Left lung (tissue), 10 donors: Measurements from ENCODE around the gene GPX1. TPM values are rescaled to one million over a fixed set of nuclear protein-coding genes. Genes with fewer than 3 reads are reported as not detected.

Experiments
- ATAC-seq: fragments of 200-7000 bp; cut with Tn5 transposase; one replicate; pipeline ENCODE4 v1.9.1; 2020; ENCODE audit warnings: moderate library complexity
- DNase-seq, 4 donors: peaks; one replicate each; pipeline ENCODE4 v3.0.0-alpha.2; 2013 to 2020
- H3K27ac ChIP-seq, 2 donors: fragments of 200-600 bp; sonication (generic) in 1 of 2; one replicate each; pipeline versions ENCODE4 v1.5.0 to v1.8.0; 2020 to 2021
- H3K27me3 ChIP-seq, 2 donors: fragments of 200-600 bp; sonication (generic) in 1 of 2; one replicate each; pipeline versions ENCODE4 v1.5.0 to v1.8.0; 2020 to 2021
- H3K36me3 ChIP-seq, 2 donors: fragments of 200-600 bp; sonication (generic) in 1 of 2; one replicate each; pipeline versions ENCODE4 v1.5.0 to v1.8.0; 2020 to 2021
- H3K4me1 ChIP-seq, 2 donors: fragments of 200-600 bp; one replicate each; pipeline ENCODE4 v1.8.0; 2021
- H3K4me3 ChIP-seq, 2 donors: fragments of 200-600 bp; sonication (generic) in 1 of 2; one replicate each; pipeline versions ENCODE4 v1.5.0 to v1.8.0; 2020 to 2021; ENCODE audit warnings: mild to moderate bottlenecking in 1 of 2
- H3K9me3 ChIP-seq, 2 donors: fragments of 200-600 bp; sonication (generic) in 1 of 2; one replicate each; pipeline versions ENCODE4 v1.5.0 to v1.8.0; 2020 to 2021
- intact Hi-C, 2 donors: fragments of 100-400 bp; cut with DNase I; formaldehyde crosslinking; loops; one replicate each; pipeline versions ENCODE4 v1.11.2 to v1.14.2; 2022
- polyA plus RNA-seq, 6 donors: library from polyadenylated mRNA; unstranded; fragments of 120-200 nt; gene quantifications; one replicate each; pipeline ENCODE4 v1.2.1, GENCODE V29; 2013; ENCODE audit not compliant: insufficient read length in 6 of 6
- total RNA-seq, 2 donors: library from RNA; stranded (reverse); fragmentation: NEBNext Ultra II Directional; extraction: Animal tissue kit (Norgen Biotek cat#: 25700); gene quantifications; one replicate each; pipeline ENCODE4 v1.2.1, GENCODE V29; 2021
- TF ChIP-seq, protein P1 (sequence below), 2 donors: fragments of 200-600 bp; sonication (generic) in 1 of 2; IDR thresholded peaks; one replicate each; pipeline versions ENCODE4 v1.5.0 to v1.8.0; 2021; ENCODE audit warnings: antibody characterized with exemption in 2 of 2
- donor health status: DM: no; HTN: yes; CAD: no.
- donor health status: DM: no; HTN: no; CAD: no.

GPX1 gene
- total and polyA plus RNA-seq, 8 donors, result 100 to 518 (median 145) TPM

DNA sequence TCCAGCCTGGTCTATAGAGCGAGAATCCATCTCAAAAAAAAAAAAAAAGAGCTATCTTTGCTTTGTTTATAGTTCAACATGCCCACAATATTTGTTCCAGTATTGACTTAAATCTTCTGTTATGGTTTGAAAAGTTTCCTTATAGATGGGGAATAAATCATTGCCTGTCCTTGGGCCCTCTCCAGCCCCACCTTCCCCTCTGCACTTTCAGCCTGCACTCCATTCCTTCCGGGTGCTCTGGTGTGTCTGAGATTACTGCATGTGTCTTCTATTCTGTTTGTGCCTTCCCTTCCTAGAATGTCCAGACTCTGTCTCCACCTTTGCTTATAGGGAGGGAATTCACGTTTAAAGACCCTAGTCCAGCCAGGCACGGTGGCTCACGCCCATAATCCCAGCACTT lies 25.2 kb upstream of the GPX1 start:
- TF ChIP-seq, protein P1, sequence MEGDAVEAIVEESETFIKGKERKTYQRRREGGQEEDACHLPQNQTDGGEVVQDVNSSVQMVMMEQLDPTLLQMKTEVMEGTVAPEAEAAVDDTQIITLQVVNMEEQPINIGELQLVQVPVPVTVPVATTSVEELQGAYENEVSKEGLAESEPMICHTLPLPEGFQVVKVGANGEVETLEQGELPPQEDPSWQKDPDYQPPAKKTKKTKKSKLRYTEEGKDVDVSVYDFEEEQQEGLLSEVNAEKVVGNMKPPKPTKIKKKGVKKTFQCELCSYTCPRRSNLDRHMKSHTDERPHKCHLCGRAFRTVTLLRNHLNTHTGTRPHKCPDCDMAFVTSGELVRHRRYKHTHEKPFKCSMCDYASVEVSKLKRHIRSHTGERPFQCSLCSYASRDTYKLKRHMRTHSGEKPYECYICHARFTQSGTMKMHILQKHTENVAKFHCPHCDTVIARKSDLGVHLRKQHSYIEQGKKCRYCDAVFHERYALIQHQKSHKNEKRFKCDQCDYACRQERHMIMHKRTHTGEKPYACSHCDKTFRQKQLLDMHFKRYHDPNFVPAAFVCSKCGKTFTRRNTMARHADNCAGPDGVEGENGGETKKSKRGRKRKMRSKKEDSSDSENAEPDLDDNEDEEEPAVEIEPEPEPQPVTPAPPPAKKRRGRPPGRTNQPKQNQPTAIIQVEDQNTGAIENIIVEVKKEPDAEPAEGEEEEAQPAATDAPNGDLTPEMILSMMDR (IDR thresholded peaks at IDR 0.05), result no peak
- Histone ChIP-seq H3K27ac (no peak overlapping the region), H3K27me3 (no peaks in the 10 kb centered on the region), H3K4me3 (no peak overlapping the region), H3K4me1 (peaks cover 3 to 99% of the 10 kb centered on the region in 2 donors), H3K9me3 (no peaks in the 10 kb centered on the region), H3K36me3 (no peaks in the 10 kb centered on the region)
- DNase-seq, result no peak
- intact Hi-C loops, result no loop called here
- no peak for ATAC-seq

GRCh38 chr3:49378249-49378895 lies 20.2 kb upstream of the GPX1 start:
- peak in 1 of 4 donors; percentile 64 for DNase-seq
- TF ChIP-seq, protein P1 (IDR thresholded peaks at IDR 0.05), result no peak
- intact Hi-C loops, result no loop called here
- Histone ChIP-seq H3K4me1 (peaks cover 5 to 96% of the 10 kb centered on the region in 2 donors), H3K27me3 (no peaks in the 10 kb centered on the region), H3K4me3 (no peak overlapping the region), H3K27ac (peak overlapping the region in 1 of 2 donors; percentile 50), H3K36me3 (peaks cover 0 to 21% of the 10 kb centered on the region in 2 donors), H3K9me3 (no peaks in the 10 kb centered on the region)
- peak; percentile 90 for ATAC-seq

DNA sequence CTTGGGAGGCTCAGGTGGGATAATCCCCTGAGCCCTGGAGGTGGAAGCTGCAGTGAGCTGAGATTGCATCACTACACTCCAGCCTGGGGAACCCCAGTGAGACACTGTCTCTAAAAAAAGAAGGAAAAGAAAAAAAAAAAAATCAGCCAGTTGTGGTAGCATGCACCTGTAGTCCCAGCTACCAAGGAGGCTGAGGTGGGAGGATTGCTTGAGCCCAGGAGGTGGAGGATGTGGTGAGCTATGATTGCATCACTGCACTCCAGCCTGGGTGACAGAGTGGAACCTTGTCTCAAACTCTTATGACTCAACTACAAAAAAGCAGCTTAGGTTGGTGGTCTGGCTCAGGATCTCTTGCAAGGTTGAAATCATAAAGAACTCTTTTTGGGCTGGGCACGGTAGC lies 19.3 kb upstream of the GPX1 start:
- TF ChIP-seq, protein P1 (IDR thresholded peaks at IDR 0.05), result no peak
- Histone ChIP-seq H3K4me3 (no peak overlapping the region), H3K4me1 (peaks cover 5 to 94% of the 10 kb centered on the region in 2 donors), H3K27me3 (no peaks in the 10 kb centered on the region), H3K9me3 (no peaks in the 10 kb centered on the region), H3K36me3 (peaks cover 0 to 30% of the 10 kb centered on the region in 2 donors), H3K27ac (peak overlapping the region in 1 of 2 donors; percentile 30)
- no peak for DNase-seq
- intact Hi-C loops, result no loop called here
- ATAC-seq, result peak; percentile 38

- no peak overlapping the region for H3K4me3 ChIP-seq
- no peak overlapping the region for H3K27ac ChIP-seq
- TF ChIP-seq, protein P1 (IDR thresholded peaks at IDR 0.05), result no peak
- intact Hi-C loops, result no loop called here
- ATAC-seq (no peak), DNase-seq (no peak)
- no peaks in the 10 kb centered on the region for H3K27me3 ChIP-seq
- peaks cover 0 to 85% of the 10 kb centered on the region in 2 donors for H3K36me3 ChIP-seq
- no peaks in the 10 kb centered on the region for H3K9me3 ChIP-seq
- H3K4me1 ChIP-seq, result peaks cover 0 to 41% of the 10 kb centered on the region in 2 donors
These were observed 13.8 kb upstream of the GPX1 start for GRCh38 chr3:49371946-49372345.

- H3K4me3 ChIP-seq, result no peak overlapping the region
- no peaks in the 10 kb centered on the region for H3K27me3 ChIP-seq
- peaks cover 0 to 31% of the 10 kb centered on the region in 2 donors for H3K4me1 ChIP-seq
- no peaks in the 10 kb centered on the region for H3K9me3 ChIP-seq
- intact Hi-C loops, result no loop called here
- ATAC-seq (no peak), DNase-seq (no peak)
- TF ChIP-seq, protein P1 (IDR thresholded peaks at IDR 0.05), result no peak
- H3K36me3 ChIP-seq, result peaks cover 0 to 97% of the 10 kb centered on the region in 2 donors
- H3K27ac ChIP-seq, result no peak overlapping the region
These were observed 12.6 kb upstream of the GPX1 start for GRCh38 chr3:49370585-49371290.
